ENCODE measurements around the gene FBXO9. TPM values are rescaled to one million over a fixed set of nuclear protein-coding genes. Genes with fewer than 3 reads are reported as not detected.

Gene FBXO9
- total RNA-seq = 19.4 and 25.2 TPM in 2 replicates

DNA sequence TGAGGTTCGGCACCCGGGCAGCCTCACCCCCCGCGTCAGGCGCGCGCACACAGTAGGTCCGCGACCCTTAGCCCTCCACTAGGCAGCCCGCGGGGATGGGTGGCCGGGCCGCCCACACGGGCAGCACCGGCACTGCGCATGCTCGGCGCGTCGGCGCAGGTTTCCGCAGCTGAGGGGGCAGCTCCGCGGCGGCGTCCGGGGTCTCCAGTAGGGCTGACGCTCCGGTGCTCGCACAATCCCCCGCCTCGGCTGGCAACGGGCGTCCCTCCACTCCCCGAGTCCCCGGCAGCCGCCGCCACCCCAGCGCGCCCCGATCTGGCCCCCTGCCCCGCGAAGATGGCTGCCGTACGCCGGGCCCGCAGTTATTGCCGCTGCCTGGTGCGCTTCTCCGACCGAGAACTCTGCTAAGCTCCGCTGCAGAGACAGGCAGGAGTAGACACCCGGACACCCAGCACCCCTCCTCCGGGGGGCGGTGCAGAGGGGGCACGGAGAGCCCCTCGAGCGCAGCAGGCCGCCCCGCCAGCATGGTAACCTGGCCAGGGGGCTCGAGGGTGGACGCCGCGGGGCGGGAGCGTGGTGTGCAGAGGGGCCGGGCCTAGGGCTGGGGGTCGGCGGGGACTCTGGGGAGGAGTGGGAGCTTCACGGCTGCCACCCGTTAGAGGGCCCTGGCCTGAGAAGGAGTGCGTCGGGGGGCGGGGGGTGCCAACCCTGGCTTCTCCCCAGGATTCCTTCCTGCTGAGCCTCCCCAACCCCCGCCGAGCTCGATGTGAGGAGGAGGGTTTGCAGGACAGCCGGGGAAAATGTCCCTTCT is at the start of gene FBXO9:
TSS of gene FBXO9 (plus strand) at position 139 of the 811 bp plus-strand sequence. CDS start at position 525, 386 bp downstream.
- DNase-seq (ENCODE audit: low read depth in 2 of 2) = peak; percentile 67 to 76

- no peak for DNase-seq (ENCODE audit: low read depth in 2 of 2)
These were observed 49.7 kb upstream of the FBXO9 start for GRCh38 chr6:53015486-53015885.

DNA sequence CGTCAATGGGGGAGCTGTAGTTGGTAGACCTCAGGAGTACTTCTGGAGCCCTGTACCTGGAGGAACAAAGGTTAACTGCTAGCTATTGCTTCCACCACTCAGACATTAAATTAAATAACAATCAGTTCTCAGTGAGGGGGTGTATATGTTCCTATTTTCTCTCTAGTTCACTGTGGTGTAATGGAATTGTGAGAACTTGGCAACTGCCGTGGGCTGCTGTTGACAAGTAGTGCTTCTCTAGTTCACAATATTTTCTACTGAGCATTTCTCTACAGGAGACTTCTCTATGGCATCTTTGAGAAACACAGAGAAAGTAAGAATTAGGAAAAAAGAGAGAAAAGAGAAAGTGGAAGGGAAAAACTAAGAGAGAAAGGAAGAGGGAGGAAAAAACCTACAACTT is 46.8 kb upstream of the FBXO9 start:
- DNase-seq (ENCODE audit: low read depth in 2 of 2) = no peak

- no peak for DNase-seq (ENCODE audit: low read depth in 2 of 2)
These were observed 45.0 kb upstream of the FBXO9 start for GRCh38 chr6:53020005-53020744.

DNA sequence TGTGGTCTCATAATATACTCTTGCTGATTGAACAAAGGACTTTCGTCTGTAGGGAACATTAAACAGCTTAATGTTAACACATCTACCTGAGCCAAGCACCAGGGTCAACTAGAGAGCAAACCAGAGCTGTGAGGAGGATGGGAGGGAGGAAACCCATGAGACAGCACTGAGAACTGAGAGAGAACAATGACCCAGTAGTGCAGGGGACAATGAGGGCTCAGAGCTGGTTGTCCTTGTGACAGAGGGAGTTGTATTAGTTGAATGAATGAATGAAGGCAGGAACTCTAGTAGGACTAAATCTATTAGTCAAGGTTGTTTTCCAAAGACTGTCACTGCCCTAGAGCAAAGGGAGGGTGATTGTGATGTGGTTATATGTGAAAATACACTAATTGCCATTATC is 41.9 kb upstream of the FBXO9 start:
- DNase-seq (ENCODE audit: low read depth in 2 of 2) = no peak

GRCh38 chr6:53026526-53026925 is 38.7 kb upstream of the FBXO9 start:
- no peak for DNase-seq (ENCODE audit: low read depth in 2 of 2)

GRCh38 chr6:53027131-53027718 is 38.0 kb upstream of the FBXO9 start:
- DNase-seq (ENCODE audit: low read depth in 2 of 2) = no peak

DNA sequence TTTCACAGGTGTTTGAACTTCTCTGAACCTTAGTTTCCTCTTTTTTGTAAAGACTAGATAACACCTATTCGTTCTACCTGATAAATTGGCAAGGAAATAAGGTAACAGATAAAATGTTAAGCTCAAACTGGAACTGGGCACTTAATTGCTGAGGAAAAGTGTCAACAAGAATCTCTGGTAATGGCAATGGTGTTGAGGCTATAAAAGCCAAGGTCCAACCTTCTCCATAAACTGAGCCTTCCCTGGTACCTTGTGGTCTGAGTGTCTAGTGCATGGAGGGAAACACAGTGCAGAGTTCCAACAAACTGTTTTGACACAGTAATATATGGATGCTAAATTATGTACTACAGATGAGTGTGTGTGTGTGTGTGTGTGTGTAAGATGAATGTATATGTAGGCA is 36.7 kb upstream of the FBXO9 start:
- DNase-seq (ENCODE audit: low read depth in 2 of 2) = no peak

- no peak for DNase-seq (ENCODE audit: low read depth in 2 of 2)
These were observed 35.9 kb upstream of the FBXO9 start for GRCh38 chr6:53029257-53029656.

DNA sequence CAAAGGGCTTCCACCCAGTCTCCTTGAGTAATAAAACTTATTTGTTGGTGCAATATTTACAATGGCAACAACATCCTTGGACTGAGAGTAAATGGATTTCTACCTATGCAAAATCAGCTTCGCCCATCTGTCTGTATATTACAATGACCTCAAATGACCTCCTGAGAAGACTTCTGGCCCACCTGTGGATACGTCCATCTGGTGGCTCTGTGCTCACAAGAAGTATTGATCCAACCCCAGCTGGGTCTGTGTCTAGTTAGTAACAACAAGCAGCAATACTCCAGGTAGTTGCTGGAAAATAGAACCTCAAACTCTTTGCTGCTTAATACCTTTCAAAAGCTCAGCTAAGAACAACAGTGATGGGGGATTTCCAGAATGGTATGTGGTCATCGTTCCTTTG is 35.4 kb upstream of the FBXO9 start:
- no peak for DNase-seq (ENCODE audit: low read depth in 2 of 2)

- DNase-seq (ENCODE audit: low read depth in 2 of 2) = no peak
These were observed 33.9 kb upstream of the FBXO9 start for GRCh38 chr6:53031281-53031680.

DNA sequence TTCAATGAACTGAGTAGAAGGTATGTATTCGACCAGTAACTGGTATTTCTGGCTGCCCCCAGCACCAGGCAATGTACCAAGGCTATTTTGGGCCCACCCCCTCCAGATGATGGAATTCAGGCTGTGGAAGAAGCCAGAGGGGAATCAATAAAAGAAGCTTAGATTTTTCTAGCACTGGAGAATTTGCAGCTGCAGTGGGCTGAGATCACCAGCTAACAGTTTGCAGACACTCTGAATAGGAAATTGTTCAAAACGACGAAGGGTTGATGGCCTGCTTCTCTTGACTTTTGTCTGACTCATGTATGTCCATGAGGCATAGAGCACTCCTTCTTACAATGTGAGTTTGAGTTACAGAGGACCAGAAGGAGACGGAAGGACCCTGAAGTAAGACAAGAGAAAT is 32.4 kb upstream of the FBXO9 start:
- DNase-seq (ENCODE audit: low read depth in 2 of 2) = peak in 1 of 2 donors; percentile 59

DNA sequence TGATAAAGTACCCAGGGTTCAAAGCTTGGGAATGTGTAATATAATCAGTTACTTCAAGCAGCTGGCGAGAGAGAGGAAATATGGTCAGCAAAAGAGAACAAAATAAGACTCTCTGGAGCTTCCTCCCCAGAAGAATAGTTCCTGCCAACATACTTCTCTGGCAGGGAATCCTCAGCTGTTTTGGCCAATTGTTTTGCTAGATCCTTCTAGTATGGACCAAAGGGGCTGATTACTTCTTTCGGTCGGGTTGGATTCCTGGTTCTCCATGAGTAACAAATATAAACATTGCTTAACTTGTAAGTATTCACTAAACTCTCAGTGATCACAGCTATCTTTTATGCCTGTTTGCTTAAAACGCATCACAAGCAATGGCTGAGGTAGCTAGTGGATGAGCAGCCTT is 31.4 kb upstream of the FBXO9 start:
- peak in 1 of 2 donors; percentile 75 for DNase-seq (ENCODE audit: low read depth in 2 of 2)

DNA sequence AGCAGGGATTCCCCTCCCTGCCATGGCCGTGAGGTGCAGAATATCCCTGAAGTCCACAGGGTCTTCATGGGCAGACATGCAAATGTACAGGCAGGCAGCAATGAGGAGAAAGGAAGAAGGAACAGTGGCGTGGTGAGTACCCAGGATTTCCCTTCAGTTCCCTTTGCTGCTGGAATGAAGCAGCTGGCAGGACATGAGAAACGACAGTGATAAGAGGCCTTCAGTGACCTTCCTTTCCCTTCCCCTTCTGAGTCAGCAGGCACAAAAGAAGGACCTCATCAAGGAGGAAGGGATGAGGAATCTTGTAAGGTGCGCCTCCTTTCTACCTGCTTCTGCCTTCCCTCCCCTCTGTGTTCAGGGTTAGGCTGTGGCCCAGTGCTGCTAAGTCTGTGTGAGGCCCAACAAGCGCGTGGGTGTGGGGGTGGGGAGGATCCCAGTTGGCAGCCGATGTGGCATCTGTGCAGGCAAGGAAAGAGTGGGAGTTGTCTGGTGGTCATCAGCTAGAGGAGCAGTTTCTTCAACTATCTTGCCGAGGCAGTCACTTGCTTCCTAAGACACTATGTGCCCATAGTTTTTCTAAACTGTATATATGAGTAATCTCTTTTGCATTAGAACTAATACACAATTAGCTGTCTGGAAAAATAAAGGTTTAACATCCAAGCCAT is 29.5 kb upstream of the FBXO9 start:
- peak in 1 of 2 donors; percentile 32 for DNase-seq (ENCODE audit: low read depth in 2 of 2)

GRCh38 chr6:53038141-53038540 is 27.1 kb upstream of the FBXO9 start:
- DNase-seq (ENCODE audit: low read depth in 2 of 2) = peak in 1 of 2 donors; percentile 43

DNA sequence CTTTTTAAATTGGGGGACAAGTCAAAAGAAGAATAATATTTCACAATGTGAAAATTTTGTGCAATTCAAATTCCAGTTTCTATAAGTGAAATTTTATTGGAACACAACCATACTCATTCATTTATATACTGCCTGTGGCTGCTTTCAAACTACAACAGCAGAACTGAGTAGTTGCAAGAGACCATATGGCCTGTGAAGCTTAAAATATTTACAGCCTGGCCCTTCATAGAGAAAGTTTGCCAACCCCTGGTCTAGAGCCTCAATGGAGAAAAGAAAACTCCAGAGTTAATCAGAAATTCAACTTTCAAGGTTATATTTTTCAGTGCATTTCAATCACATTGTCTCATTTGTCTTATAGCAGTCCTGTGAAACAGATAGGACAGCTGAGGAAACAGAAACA is 26.6 kb upstream of the FBXO9 start:
- no peak for DNase-seq (ENCODE audit: low read depth in 2 of 2)

- DNase-seq (ENCODE audit: low read depth in 2 of 2) = no peak
These were observed 23.8 kb upstream of the FBXO9 start for GRCh38 chr6:53041356-53041755.

DNA sequence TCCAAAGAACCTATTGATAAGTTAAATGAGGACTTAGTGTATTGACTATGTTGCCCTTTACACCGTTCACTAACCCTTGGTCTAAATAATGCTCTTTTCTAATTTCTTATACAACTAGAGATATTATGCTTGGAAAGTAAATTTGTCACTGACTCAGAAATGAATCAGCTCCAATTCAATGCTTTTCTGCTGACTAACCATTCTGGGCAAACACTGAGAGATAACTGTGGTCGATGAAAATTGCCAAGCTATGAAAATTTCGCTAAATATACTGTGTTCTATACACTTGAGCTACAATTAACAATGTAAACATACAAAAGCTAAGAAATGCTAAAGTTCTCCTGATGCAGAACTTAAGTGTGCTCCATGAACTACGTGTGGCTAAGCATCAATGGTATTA is 23.1 kb upstream of the FBXO9 start:
- DNase-seq (ENCODE audit: low read depth in 2 of 2) = peak; percentile 20 to 62

DNA sequence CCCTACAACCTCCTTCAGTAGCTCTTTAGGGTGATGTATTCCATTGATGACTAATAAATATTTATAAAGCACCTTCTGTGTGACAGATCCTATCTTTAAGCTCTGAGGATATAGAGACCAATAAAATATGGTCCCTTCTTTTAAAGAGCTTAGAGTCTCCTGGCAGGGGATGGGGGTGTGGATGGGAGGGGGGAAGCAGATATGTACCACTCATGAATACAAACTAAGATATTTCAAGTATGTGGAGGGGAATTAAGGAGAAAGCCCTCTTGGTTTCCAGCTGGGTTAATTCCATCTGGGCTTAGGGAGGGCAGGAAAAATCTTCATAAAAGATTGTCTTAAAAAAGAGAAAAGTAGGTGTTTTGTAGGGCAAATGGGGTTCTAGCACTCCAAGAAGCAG is 21.6 kb upstream of the FBXO9 start:
- no peak for DNase-seq (ENCODE audit: low read depth in 2 of 2)

DNA sequence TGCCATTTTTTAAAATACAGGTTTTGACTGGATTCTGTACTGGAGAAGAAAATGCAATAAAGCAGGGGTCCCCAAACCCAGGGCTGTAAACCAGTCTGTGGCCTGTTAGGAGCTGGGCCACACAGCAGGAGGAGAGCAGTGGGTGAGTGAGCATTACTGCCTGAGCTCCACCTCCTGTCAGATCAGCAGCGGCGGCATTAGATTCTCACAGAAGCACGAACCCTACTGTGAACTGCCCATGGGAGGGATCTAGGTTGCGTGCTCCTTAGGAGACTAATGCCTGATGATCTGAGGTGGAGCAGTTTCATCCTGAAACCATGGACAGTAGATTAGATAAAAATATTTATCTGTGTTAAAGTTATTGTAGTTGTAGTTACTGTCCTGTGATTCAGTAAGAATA is 21.1 kb upstream of the FBXO9 start:
- DNase-seq (ENCODE audit: low read depth in 2 of 2) = no peak

DNA sequence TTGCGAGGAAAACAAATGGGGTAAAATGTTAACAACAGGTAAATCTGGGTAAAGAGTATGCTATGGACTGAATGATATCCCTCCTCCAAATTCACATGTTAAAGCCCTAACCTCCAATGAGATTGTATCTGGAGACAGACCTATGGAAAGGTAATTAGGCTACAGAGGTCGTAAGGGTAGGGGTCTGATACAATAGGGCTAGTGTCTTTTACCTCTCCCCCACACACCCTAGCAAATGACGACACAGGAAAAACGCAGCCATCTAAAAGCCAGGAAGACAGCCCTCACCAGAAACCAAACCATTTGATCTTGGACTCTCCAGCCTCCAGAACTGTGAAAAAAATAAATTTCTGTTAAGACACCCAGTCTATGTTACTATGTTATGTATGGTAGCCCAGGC is 20.6 kb upstream of the FBXO9 start:
- no peak for DNase-seq (ENCODE audit: low read depth in 2 of 2)

All from lung microvascular endothelial cell (primary cell).